CMK (cell line): ENCODE data around the gene SCN10A.

Experiments
- DNase-seq: peaks from one replicate; pipeline ENCODE4 v3.0.0-alpha.2; 2010; ENCODE audit warnings: low read depth

SCN10A gene

GRCh38 chr3:38816026-38816425, at the start of gene SCN10A:
Gene SCN10A (minus strand): TSS chr3:38816217. CDS start chr3:38794010, 22,207 bp downstream.
- DNase-seq: no peak

GRCh38 chr3:38853011-38853410, 37.0 kb upstream of the SCN10A start:
- DNase-seq: no peak

- no peak for DNase-seq
Measured at GRCh38 chr3:38843898-38844297, 27.9 kb upstream of the SCN10A start.

- DNase-seq: no peak
Measured at GRCh38 chr3:38842266-38842965, 26.4 kb upstream of the SCN10A start.

- DNase-seq: no peak
Measured at GRCh38 chr3:38840987-38841386, 25.0 kb upstream of the SCN10A start.

GRCh38 chr3:38837358-38837757, 21.3 kb upstream of the SCN10A start:
- no peak for DNase-seq

GRCh38 chr3:38836561-38836960, 20.5 kb upstream of the SCN10A start:
- no peak for DNase-seq

- no peak for DNase-seq
Measured at GRCh38 chr3:38835939-38836338, 19.9 kb upstream of the SCN10A start.

- DNase-seq: no peak
Measured at GRCh38 chr3:38834717-38835116, 18.7 kb upstream of the SCN10A start.

- no peak for DNase-seq
Measured at GRCh38 chr3:38834110-38834509, 18.1 kb upstream of the SCN10A start.

- DNase-seq: no peak
Measured at GRCh38 chr3:38829404-38829803, 13.4 kb upstream of the SCN10A start.

- no peak for DNase-seq
Measured at GRCh38 chr3:38828681-38829080, 12.7 kb upstream of the SCN10A start.

GRCh38 chr3:38827791-38828190, 11.8 kb upstream of the SCN10A start:
- no peak for DNase-seq

GRCh38 chr3:38826001-38826400, 10.0 kb upstream of the SCN10A start:
- DNase-seq: no peak

GRCh38 chr3:38824349-38824748, 8.3 kb upstream of the SCN10A start:
- DNase-seq: no peak

GRCh38 chr3:38823722-38824121, 7.7 kb upstream of the SCN10A start:
- DNase-seq: no peak

- no peak for DNase-seq
Measured at GRCh38 chr3:38823186-38823585, 7.2 kb upstream of the SCN10A start.

GRCh38 chr3:38811822-38812221, 4.2 kb downstream of the SCN10A start:
- DNase-seq: no peak

GRCh38 chr3:38805765-38806386, 10.1 kb downstream of the SCN10A start:
- DNase-seq: peak; percentile 49

- no peak for DNase-seq
Measured at GRCh38 chr3:38805004-38805403, 11.0 kb downstream of the SCN10A start.

GRCh38 chr3:38800511-38800910, 15.5 kb downstream of the SCN10A start:
- DNase-seq: no peak

- no peak for DNase-seq
Measured at GRCh38 chr3:38793721-38794120, 22.3 kb downstream of the SCN10A start.

GRCh38 chr3:38792983-38793382, 23.0 kb downstream of the SCN10A start:
- DNase-seq: no peak

- DNase-seq: no peak
Measured at GRCh38 chr3:38782148-38782547, 33.9 kb downstream of the SCN10A start.
